C4-2B (cell line): ENCODE data around the gene CCKAR.
A peak's percentile ranks its signal among the peaks of the same experiment; 100 is the strongest.
"Not testable (repeated sequence)": the region's sequence is repeated elsewhere in the genome, so short reads cannot be mapped to it uniquely, and the experiment has no call there.

ENCODE experiments used
- H3K27ac ChIP-seq: fragments of 450-650 bp; 2 replicates; pipeline ENCODE4 v1.5.1; 2017
- ZFX ChIP-seq: fragments of 450-650 bp; IDR thresholded peaks from 2 replicates; pipeline ENCODE4 v1.6.1; 2017
- TF ChIP-seq, protein P1 (sequence below): fragments of 450-650 bp; conservative IDR thresholded peaks from 2 replicates; pipeline ENCODE4 v1.5.1; 2017; ENCODE audit warnings: mild to moderate bottlenecking

Gene CCKAR

DNA sequence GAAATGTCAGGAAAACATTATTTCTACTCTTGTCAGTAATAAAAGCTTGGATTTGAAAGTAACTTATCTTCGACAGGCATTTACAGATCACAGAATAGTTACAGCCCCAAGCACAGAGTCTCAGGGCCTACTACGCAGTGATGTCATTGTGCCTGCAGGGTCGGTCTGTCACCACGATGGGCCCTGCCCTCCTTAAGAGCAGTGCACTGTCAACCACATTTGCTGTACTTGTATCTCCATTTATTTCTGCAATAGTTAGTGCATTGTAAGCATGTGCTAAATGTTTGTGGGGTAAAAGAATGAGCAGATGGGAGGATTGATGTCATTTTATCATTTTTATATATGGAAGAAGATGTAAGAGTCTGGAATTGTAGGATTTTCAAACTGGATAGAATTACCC, 13.6 kb upstream of the CCKAR start:
- H3K27ac ChIP-seq: no peak overlapping the region

DNA sequence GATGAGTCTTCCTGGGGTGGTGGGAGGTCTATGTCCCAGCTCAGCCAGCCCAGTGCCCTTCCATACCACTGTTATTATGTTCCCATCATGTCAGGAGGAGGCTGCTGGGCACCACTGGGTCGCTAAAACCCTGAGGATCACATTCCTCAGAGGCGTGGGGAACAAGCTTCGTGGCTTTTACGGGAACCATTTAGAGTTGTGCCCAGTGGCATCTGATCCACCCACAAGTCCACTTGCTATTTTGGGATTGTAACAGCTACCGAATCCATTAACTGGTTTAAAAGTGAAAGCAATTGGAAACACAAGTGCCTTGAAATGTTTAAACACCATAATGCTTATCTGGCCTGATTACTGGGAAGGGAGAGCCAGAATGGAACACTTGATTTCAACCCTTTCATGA, 13.1 kb upstream of the CCKAR start:
- no peak overlapping the region for H3K27ac ChIP-seq
- no peak for TF ChIP-seq ZFX
- TF ChIP-seq, protein P1, sequence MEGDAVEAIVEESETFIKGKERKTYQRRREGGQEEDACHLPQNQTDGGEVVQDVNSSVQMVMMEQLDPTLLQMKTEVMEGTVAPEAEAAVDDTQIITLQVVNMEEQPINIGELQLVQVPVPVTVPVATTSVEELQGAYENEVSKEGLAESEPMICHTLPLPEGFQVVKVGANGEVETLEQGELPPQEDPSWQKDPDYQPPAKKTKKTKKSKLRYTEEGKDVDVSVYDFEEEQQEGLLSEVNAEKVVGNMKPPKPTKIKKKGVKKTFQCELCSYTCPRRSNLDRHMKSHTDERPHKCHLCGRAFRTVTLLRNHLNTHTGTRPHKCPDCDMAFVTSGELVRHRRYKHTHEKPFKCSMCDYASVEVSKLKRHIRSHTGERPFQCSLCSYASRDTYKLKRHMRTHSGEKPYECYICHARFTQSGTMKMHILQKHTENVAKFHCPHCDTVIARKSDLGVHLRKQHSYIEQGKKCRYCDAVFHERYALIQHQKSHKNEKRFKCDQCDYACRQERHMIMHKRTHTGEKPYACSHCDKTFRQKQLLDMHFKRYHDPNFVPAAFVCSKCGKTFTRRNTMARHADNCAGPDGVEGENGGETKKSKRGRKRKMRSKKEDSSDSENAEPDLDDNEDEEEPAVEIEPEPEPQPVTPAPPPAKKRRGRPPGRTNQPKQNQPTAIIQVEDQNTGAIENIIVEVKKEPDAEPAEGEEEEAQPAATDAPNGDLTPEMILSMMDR: no peak

More for the DNA sequence above, 13.6 kb upstream of the CCKAR start:
- TF ChIP-seq, protein P1: no peak
- TF ChIP-seq ZFX: no peak

DNA sequence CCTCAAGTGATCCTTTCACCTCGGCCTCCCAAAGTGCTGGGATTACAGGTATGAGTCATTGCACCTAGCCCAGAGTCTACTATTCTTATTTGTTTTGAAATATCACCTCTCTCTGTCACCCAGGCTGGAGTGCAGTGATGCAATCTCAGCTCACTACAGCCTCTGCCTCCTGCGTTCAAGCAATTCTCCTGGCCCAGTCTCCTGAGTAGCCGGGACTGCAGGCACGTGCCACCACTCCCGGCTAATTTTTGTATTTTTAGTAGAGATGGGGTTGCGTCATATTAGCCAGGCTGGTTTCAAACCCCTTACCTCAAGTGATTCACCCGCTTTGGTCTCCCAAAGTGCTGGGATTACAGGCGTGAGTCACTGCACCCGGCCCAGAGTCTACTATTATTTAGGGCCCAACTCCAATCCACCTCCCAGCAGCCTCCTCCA, 10.3 kb upstream of the CCKAR start:
- not testable (repeated sequence) for H3K27ac ChIP-seq

DNA sequence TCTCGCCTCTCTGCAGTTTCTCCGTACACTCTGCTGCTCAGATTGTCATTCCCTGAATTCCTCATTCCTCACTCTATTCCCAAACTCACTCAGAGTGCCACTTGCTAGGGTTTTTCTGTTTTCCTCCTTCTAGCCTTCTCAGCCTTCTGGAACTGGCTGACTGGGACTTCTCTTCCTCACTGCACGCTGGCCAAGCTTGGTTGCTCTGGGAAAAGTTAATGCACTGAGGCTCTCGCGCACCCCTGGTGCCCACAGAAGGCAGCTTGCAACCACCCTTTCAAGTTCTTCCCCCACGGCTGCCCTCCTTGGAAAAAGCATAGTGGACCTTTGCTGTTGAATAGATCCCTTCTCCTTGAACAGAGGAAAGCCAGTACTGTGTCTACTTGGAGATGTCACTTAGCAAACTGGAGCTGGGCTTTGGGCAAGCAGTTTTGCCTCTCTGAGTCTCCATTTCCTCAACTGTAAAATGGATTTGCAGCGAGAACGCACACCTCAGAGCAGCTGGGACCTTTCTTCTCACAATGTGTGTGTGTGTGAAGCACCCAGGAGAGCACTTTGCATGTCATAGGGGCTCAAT, 6.0 kb upstream of the CCKAR start:
- TF ChIP-seq, protein P1: peak; percentile 20; the same call in 1 of the 2 replicates
- TF ChIP-seq ZFX: no peak
- no peak overlapping the region for H3K27ac ChIP-seq

DNA sequence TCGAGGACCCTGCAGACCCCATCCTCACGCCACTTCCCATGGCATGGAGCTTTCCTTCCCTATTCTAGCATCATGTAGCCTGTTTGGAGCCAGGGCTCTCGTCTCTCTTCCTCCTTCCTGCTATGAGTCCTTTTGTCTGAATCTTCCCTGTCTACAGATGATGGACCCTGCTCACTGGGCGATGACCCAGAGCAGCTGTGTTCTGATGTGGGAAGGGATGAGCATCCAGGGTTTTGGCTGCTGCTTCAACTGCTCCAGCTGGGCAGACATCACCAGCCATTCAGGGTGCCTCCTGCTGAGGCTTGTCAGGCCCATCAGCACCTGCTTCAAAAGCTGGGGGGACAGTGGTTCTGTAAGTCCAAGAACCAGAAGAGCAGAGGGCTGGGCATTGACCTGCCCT, 3.2 kb upstream of the CCKAR start:
- TF ChIP-seq ZFX: no peak
- TF ChIP-seq, protein P1: no peak
- no peak overlapping the region for H3K27ac ChIP-seq

DNA sequence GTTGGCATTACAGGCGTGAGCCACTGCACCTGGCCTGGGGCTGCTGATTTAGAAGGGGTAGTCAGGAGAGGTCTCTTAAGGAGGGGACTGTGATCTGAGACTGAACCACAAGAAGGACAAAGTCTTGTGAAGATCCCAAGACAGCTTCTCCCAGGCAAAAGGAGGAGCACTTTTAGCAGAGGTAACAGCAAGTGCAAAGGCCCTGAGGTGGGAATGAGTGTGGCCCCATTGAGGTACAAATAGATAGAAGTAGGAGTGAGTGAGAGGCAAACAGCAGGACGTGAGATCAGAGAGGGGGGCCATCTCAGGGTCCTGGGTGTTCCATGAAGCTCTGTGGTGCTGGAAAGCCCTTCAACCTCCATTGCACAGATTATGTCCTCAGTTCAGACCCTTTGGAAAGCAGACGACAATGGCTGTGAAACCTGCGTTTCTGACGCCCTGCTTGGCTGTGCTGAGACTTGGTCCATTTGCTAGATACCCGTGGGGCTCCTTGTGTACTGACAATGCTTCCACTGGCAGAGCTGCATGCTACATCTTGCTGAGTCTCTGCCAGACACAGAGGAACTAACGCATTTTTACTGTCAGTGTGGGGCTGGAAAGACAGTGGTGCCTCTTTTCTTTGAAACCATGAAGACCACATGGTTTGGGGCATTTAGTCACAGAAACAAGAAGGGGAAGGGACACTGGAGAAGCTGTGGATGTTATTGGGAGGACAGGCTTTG, 1.3 kb upstream of the CCKAR start:
- no peak overlapping the region for H3K27ac ChIP-seq
- TF ChIP-seq ZFX: no peak
- TF ChIP-seq, protein P1: no peak

DNA sequence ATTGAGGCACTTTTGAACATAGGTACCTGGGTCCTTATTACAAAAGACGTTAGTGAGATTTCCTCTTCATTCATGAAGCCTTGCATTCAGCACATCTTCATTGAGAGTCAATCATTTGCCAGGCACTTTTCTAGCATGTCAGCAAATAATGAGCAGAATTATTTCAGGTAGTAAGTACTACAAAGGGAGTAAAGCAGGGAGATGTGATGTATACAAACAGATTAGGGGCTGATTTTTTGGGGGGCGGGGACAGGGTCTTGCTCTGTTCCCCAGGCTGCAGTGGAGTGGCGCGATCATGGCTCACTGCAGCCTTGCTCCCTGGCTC, 638 bp upstream of the CCKAR start:
- no peak overlapping the region for H3K27ac ChIP-seq
- TF ChIP-seq, protein P1: no peak
- no peak for TF ChIP-seq ZFX
